Subcutaneous abdominal adipose tissue (tissue), 5 donors: ENCODE measurements around the gene SSBP3.
"Not testable (repeated sequence)": the region's sequence is repeated elsewhere in the genome, so short reads cannot be mapped to it uniquely, and the experiment has no call there.

Source experiments
- H3K27ac ChIP-seq: one replicate; pipeline ENCODE4 v1.7.0; 2013; ENCODE audit warnings: low read depth, mild to moderate bottlenecking, inconsistent platforms, low read length, moderate library complexity
- H3K27me3 ChIP-seq, 5 donors: one replicate each; pipeline ENCODE4 v1.7.0; 2013; ENCODE audit warnings: low read length in 5 of 5, inconsistent platforms in 1 of 5; ENCODE audit not compliant: control insufficient read depth in 5 of 5, insufficient read depth in 4 of 5
- H3K36me3 ChIP-seq, 5 donors: one replicate each; pipeline ENCODE4 v1.7.0; 2013; ENCODE audit warnings: low read length in 5 of 5; ENCODE audit not compliant: control insufficient read depth in 5 of 5, insufficient read depth in 5 of 5
- H3K4me1 ChIP-seq, 5 donors: one replicate each; pipeline ENCODE4 v1.7.0; 2013; ENCODE audit warnings: low read length in 5 of 5, mild to moderate bottlenecking in 3 of 5, moderate library complexity in 1 of 5; ENCODE audit not compliant: control insufficient read depth in 5 of 5, insufficient read depth in 5 of 5
- H3K4me3 ChIP-seq, 5 donors: one replicate each; pipeline ENCODE4 v1.7.0; 2013; ENCODE audit warnings: low read length in 5 of 5, low read depth in 1 of 5
- H3K9ac ChIP-seq, 5 donors: one replicate each; pipeline ENCODE4 v1.7.0; 2013; ENCODE audit warnings: low read length in 5 of 5, mild to moderate bottlenecking in 4 of 5, moderate library complexity in 3 of 5
- H3K9me3 ChIP-seq, 5 donors: one replicate each; pipeline ENCODE4 v1.7.0; 2013; ENCODE audit warnings: low read length in 5 of 5; ENCODE audit not compliant: control insufficient read depth in 5 of 5
- donor health status: healthy.
- donor health status: healthy.
- donor health status: healthy.
- donor health status: healthy.
- donor health status: healthy.

The SSBP3 gene

DNA sequence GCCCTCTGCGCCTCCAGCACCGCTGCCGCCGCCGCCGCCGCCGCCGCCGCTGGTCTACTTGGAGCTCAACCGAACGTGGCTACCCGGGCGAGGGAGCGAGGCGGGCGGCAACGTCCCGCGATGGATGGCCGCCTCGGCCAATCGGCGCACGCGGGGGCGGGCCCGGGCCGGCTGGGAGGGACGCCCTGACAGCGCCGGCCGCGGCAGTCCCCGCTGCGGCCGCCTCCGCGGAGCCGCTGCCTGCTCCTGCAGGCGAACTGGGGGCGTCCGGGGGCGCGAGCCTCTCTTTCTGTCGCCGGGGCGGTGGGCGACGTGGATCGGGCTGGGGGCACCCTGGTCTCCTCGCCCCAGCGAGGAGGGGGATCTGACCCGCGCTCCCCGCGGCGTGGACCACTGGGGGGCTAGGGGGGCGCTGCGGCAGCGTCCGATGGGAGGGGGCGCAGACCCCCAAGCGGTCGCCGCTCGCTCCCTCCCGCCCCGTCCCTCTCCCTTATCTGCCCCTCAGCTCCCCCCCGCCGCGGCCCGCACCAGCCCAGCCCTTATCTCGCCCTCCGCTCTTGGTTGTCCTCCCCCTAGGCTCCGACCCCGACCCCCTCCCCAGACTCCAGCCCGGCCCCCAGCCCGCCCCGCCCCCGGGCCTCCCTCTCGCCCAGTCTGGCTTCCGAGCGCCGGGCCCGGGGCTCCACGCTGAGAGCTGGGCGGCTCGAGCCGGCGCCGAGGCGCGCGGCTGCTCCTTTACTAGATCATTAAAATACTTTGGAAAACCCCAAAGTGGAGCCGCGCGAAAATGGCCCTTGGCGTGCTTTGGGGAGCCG is at the start of gene SSBP3:
SSBP3 (minus strand) TSS at position 56 of the 815 bp plus-strand sequence.
- Histone ChIP-seq H3K4me3 (peak within 1 kb of the TSS; percentile 75 to 93 (median 82)), H3K27ac (peak within 1 kb of the TSS; percentile 83), H3K36me3 (peaks cover 3 to 13% (median 11%) of the 10 kb centered on the region in 5 donors), H3K9me3 (no peaks in the 10 kb centered on the region), H3K4me1 (peaks cover 3 to 53% (median 39%) of the 10 kb centered on the region in 5 donors), H3K27me3 (no peaks in the 10 kb centered on the region), H3K9ac (peak within 1 kb of the TSS in 4 of 5 donors; percentile 71 to 89 (median 79))

DNA sequence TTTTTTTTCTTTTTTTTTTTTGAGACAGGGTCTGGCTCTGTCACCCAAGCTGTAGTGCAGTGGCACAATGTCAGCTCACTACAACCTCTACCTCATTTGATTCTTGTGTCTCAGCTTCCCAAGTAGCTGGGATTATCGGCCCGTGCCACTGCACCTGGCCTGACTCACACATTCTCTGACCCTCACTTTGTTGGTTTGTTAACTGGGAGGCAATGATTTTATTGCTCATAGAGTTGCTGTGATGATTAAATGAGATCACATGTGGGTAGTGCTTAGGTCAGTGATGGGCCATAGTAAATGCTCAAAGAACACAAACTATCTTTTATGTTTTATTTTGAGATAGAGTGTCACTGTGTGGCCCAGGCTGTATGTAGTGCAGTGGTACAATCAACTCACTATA is 47.3 kb upstream of the SSBP3 start:
- H3K27me3 ChIP-seq = no peaks in the 10 kb centered on the region
- peaks cover 0 to 3% (median 0%) of the 10 kb centered on the region in 5 donors for H3K9me3 ChIP-seq
- no peaks in the 10 kb centered on the region for H3K36me3 ChIP-seq

DNA sequence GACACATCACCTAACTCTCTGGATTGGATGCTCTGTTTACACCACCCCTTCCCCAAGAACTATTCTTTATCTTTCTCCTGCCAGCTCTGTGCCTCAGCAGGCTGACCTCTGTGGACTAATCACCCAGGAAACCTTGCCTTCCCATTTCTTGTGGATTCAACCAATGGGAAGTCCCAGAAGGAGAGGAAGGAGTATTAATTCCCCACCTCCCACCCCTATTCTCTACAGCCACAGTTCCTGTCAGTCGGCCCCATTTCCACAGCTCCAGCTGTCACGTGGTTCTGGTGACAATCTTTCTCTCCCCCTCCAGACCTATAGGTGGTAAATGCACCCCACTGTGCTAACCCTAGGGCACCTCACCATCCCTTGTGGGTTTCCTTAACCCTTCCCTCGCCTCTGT is 46.8 kb upstream of the SSBP3 start:
- H3K9ac ChIP-seq = no peak overlapping the region
- H3K4me1 ChIP-seq = no peaks in the 10 kb centered on the region
- H3K4me3 ChIP-seq = no peak overlapping the region
- H3K9me3 ChIP-seq = peaks cover 0 to 3% (median 0%) of the 10 kb centered on the region in 5 donors
- no peaks in the 10 kb centered on the region for H3K27me3 ChIP-seq
- H3K36me3 ChIP-seq = no peaks in the 10 kb centered on the region
- no peak overlapping the region for H3K27ac ChIP-seq

More for the DNA sequence above, 47.3 kb upstream of the SSBP3 start:
- H3K4me1 ChIP-seq = no peaks in the 10 kb centered on the region
- H3K27ac ChIP-seq = no peak overlapping the region
- no peak overlapping the region for H3K9ac ChIP-seq
- H3K4me3 ChIP-seq = no peak overlapping the region

DNA sequence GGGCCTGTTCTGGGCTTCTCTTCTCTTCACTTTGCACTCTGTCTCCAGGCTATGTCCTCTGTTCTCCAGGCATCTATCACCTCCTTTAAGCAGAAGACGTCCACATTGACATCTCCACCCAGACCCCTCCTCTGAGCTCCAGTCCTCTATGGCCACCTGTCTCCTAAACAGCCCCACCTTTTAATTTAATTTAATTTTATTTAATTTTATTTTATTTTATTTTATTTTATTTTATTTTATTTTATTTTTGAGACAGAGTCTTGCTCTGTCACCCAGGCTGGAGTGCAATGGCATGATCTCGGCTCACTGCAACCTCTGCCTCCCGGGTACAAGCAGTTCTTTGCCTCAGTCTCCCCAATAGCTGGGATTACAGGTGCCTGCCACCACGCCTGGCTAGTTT is 43.2 kb upstream of the SSBP3 start:
- not testable (repeated sequence) for H3K9me3 ChIP-seq, H3K4me1 ChIP-seq, H3K27me3 ChIP-seq, H3K27ac ChIP-seq, H3K36me3 ChIP-seq, H3K4me3 ChIP-seq, H3K9ac ChIP-seq

DNA sequence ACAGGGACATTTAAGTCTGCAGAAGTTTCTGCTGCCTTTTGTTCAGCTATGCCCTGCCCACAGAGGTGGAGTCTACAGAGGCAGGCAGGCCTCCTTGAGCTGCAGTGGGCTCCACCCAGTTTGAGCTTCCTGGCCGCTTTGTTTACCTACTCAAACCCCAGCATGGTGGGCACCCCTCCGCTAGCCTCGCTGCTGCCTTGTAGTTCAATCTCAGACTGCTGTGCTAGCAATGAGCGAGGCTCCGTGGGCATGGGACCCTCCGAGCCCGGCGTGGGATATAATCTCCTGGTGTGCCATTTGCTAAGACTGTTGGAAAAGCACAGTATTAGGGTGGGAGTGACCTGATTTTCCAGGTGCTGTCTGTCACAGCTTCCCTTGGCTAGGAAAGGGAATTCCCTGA is 42.6 kb upstream of the SSBP3 start:
- H3K27me3 ChIP-seq, H3K4me1 ChIP-seq, H3K36me3 ChIP-seq, H3K27ac ChIP-seq, H3K9me3 ChIP-seq, H3K9ac ChIP-seq, H3K4me3 ChIP-seq: not testable (repeated sequence)

DNA sequence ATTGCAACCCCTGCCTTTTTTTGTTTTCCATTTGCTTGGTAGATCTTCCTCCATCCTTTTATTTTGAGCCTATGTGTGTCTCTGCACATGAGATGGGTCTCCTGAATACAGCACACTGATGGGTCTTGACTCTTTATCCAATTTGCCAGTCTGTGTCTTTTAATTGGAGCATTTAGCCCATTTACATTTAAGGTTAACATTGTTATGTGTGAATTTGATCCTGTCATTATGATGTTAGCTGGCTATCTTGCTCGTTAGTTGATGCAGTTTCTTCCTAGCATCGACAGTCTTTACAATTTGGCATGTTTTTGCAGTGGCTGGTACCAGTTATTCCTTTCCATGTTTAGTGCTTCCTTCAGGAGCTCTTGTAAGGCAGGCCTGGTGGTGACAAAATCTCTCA is 40.9 kb upstream of the SSBP3 start:
- not testable (repeated sequence) for H3K4me1 ChIP-seq, H3K36me3 ChIP-seq, H3K27me3 ChIP-seq, H3K27ac ChIP-seq, H3K4me3 ChIP-seq, H3K9me3 ChIP-seq, H3K9ac ChIP-seq

DNA sequence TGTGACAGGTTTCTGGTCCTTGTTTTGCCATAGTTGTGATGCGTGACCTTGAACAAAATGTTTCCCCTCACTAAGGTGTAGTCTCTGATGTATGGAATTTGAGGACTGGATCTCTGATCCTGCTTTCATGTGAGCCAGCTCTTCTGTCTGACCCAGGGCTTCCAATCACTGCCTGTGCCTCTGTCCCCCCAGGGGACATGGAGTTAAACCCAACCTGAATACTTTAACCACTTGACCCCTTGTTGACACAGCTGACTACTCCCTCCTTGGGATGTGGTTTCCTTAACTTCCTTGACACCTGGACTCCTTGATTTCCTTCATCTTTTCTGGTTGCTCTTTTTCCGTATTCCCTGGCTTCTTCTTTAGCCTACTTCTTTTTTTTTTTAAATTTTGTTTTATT is 36.0 kb upstream of the SSBP3 start:
- no peaks in the 10 kb centered on the region for H3K4me1 ChIP-seq

DNA sequence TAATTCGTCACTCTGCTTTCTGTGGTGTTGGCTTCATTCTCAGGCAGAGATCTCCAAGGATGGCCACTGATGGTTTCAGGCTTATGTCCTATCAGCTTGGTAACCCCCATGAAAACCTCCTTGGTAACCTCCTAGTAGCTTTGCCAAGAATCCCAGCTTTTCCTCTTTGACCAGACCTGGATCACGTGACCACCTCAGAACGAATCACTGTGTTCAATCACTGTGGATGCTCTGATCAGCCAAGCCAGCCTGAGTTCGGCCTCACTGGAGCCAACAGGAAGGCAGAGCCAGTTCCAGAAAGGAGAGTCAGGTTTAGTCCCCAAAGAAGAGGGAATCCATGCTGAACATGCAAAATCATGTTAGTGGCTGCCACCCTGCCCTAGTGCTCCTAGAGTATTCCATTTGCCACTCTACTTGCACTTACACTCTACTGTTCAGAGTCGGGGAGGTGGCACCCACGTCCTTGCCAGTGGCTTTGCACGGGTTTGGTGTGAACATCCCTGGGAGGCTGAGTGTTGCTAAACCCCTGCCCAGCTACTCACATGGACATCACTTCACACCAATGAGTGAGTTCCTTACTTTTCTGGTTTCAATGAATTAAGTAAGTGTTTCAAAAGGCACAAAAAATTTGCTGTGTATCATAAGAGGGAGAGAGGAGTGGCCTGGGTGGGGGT is 33.5 kb upstream of the SSBP3 start:
- H3K9me3 ChIP-seq = no peaks in the 10 kb centered on the region
- H3K9ac ChIP-seq = no peak overlapping the region
- H3K27me3 ChIP-seq = no peaks in the 10 kb centered on the region
- no peaks in the 10 kb centered on the region for H3K36me3 ChIP-seq
- no peaks in the 10 kb centered on the region for H3K4me1 ChIP-seq
- H3K27ac ChIP-seq = no peak overlapping the region
- no peak overlapping the region for H3K4me3 ChIP-seq

More for the DNA sequence above, 36.0 kb upstream of the SSBP3 start:
- no peak overlapping the region for H3K27ac ChIP-seq
- H3K36me3 ChIP-seq = no peaks in the 10 kb centered on the region
- no peak overlapping the region for H3K4me3 ChIP-seq
- H3K9me3 ChIP-seq = no peaks in the 10 kb centered on the region
- H3K9ac ChIP-seq = no peak overlapping the region
- H3K27me3 ChIP-seq = no peaks in the 10 kb centered on the region

DNA sequence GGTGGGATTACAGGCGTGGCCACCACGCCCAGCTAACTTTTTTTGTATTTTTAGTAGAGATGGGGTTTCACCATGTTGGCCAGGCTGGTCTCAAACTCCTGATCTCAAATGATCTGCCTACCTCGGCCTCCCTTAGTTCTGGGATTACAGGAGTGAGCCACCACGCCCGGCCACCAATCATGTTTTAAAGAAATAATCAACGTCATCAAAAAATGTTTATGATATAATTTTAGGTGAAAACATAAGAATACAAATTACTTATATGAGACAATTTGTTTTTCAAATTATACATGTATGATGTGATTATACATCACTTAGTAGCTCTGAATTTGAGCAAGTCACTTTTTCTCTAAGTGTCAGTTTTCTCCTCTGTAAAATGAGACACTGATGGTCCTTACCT is 31.6 kb upstream of the SSBP3 start:
- Histone ChIP-seq H3K4me3 (no peak overlapping the region), H3K27me3 (no peaks in the 10 kb centered on the region), H3K9me3 (no peaks in the 10 kb centered on the region), H3K4me1 (no peaks in the 10 kb centered on the region), H3K9ac (no peak overlapping the region), H3K27ac (no peak overlapping the region), H3K36me3 (no peaks in the 10 kb centered on the region)

DNA sequence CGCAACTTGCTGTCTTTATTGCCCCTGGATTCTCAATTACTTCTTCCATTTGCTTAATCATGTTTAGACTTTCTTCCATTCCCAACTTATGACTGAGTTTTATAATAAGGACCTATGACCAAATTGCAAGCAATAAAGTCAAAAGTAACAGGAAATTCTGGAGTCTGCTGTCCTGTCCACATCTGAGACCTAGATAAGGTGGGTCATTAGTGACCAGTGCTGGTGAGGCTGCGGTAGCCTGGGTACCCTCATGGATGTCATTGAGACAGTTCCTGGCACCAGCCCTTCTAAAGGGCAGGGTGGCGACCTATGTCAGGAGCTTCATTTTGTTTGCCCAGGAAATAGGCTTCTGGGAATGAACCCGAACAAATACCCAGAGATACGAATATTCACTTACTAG is 30.6 kb upstream of the SSBP3 start:
- Histone ChIP-seq H3K9me3 (no peaks in the 10 kb centered on the region), H3K27ac (no peak overlapping the region), H3K4me1 (no peaks in the 10 kb centered on the region), H3K27me3 (no peaks in the 10 kb centered on the region), H3K4me3 (no peak overlapping the region), H3K36me3 (no peaks in the 10 kb centered on the region), H3K9ac (no peak overlapping the region)
